HT-29 (cell line): ENCODE data around the gene KCNJ18. TPM values are rescaled to one million over a fixed set of nuclear protein-coding genes. Genes with fewer than 3 reads are reported as not detected.
"Not testable (repeated sequence)": the region's sequence is repeated elsewhere in the genome, so short reads cannot be mapped to it uniquely, and the experiment has no call there.

Source experiments
- DNase-seq: peaks from one replicate; pipeline ENCODE4 v3.0.0-alpha.2; 2015; ENCODE audit warnings: low spot score
- total RNA-seq: library from RNA; depleted of rRNA; stranded (reverse); fragments of >200 nt; shearing (Covaris generic); gene quantifications from 2 replicates; pipeline ENCODE4 v1.2.3, GENCODE V29; 2014

The KCNJ18 gene
- total RNA-seq, 1 experiment from 2014 or later: not detected

DNA sequence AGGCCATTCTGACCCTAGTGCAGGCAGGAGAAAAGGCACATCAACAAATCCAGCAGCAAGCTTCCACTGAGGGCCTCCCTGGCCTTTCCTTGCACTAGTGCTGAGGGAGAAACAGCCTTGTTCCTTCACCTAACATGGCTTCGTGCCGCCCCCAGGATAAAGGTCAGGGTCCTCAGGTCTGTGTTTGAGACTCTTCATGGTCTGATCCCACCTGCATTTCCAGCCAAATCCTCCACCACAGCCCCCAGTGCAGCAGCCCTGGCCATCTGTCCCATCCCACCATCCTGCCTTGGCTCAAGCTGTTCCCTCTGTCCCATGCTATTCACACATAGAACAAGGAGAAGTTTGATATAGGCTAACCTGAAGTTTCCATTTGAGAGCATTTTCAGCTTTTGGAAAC is 20.9 kb upstream of the KCNJ18 start:
- DNase-seq: not testable (repeated sequence)

GRCh38 chr17:21671871-21672270 is 20.5 kb upstream of the KCNJ18 start:
- DNase-seq: not testable (repeated sequence)

GRCh38 chr17:21673451-21674241 is 18.7 kb upstream of the KCNJ18 start:
- DNase-seq: not testable (repeated sequence)

DNA sequence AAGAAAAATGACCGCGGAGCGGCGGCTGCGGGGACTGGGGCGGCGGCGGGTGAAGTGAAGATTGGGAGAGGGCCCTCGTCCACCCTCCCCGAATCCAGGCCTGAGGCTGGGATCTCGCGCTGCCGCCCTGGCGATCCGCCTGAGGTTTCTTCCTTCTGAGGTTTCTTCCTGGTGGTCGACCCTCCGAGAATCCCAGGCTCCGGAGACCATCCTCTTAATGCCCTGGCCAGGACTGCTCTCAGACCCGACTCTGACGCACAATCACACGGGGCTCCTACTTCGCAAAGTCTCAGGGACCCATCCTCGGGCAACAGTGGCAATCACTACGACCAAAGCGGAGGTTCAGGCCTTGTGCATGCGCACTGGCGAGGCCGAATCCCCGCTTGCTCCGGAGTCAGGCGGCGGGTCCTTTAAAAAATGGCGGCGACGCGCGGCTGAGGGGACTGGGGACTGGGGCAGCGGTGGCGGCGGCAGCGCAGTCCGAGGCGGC is 18.0 kb upstream of the KCNJ18 start:
- DNase-seq: no peak

DNA sequence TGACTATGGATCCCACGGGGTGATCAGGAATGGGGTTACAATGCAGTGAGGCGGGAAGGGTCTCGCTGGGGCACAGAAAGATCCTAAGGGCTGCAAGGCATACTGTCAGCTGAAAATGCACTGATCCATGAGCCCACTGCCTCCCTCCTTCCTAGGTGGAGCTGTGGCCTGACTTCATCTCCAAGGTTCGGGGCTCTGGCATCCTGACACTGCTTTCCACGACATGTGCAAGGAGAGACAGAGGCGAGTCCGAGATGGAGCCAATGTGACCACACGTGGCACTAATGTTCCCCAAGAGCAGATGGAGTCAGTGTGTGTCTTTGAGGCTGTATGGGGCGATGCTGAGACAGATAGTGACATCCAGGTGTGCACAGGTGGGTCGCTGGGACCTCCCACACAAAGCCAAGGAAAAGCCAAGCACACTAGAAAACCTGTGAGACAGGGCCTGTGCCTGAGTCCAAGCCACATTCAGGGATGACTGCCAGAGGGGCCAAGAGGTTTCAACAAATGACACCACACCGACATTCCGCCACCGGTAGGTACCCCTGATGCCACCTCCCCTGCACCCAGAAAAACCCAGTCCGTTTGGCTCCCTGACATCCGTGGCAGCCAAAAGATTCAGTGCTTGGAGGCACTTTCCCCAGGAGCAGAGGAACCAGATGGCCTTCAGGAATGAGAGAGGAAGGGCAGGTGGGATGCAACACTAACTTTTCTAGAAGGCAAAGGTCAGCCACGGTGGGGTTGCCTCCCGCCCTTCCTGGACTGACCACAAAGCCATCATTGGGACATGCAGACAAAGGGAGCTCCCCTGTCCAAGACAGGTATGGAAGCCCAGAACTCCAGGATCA is 17.2 kb upstream of the KCNJ18 start:
- not testable (repeated sequence) for DNase-seq

DNA sequence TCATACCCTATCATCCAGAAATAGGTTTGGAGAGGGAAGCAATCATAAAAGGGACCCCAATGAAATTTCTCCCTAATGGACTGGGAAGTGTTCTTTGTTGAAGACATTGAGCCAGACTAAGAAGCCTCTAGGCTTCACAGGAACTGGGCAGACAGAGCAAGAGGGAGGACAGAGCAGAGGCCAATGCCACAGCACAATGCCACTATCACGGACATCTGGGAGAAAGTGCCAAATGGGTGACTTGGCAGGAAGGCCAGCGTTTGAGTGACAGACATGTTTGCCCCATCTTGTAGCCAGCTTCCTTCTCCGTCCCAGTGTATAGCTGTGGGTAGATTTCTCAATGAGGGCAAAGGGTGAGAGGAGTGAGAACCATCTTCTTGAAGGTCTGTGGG is 16.6 kb upstream of the KCNJ18 start:
- DNase-seq: not testable (repeated sequence)

DNA sequence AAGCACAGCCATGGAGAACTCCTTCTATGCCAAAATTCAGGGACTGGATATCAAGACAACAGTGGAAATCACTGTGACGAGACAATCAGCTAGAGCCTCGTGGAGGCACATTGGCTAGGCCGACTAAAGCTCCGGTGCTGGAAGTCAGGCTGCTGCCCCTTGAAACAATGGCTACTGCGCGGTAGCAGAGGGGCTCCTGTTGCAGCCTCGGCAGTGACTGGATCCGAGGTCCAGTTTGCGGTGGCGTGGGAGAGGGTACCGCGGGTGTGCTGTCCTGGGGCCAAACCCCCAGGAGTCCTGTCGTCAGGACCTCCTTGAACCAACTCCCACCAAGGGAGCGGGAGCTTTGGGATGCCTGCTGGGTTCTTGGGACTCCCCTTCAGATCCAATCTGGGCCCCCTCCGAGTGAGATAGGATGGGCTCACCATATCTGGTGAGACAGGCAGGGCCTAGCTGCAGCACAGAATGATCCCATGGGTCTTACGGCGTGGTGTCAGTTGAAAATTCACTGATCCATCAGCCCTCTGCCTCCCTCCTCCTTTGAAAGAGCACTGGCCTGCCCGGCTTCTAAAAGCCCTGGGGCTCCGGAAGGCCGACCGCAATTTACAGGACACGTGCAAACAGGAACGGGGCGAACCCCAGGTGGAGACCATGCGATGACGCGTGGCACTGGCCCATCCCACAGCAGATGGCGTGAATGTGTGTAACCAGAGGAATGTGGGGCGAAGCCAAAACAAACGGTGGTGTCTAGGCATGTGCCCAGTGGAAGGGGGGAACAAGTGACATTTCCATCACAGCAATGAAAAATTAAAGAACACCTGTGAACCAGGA is 15.8 kb upstream of the KCNJ18 start:
- DNase-seq: no peak

DNA sequence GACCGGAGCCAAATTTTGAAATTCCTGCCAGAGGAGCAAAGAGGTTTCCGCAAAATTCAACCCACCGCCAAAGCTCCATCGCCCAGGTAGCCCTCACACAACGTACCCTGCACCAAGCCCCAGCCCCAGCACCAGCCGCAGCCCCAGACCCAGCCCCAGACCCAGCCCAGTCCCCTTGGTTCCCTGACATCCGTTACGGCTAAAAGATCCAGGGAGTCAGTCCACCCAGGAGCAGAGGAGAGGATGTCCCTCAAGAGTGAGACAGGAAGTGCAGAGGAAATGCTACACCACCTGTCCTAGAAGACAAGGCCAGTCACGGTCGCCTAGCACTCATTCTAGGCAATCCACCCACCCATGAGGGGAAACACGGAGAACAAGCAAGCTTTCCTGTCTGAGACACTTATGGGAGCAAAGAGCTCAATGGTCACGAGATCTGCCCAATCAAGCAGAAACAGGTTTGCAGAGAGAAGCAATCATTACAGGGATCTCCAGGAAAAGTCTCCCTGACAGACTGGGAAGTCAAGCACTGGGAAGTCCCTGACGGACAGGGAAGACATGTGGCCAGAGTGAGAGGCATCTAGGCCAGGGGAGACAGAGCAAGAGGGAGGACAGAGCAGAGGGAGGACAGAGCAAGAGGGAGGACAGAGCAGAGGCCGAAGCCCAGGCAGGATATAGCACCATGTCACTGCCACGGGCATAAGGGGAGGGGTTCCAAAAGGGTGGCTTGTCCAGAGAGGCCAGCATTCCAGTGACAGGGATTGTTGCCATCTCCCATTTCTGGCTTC is 15.0 kb upstream of the KCNJ18 start:
- DNase-seq: no peak

GRCh38 chr17:21677911-21678310 is 14.4 kb upstream of the KCNJ18 start:
- no peak for DNase-seq

DNA sequence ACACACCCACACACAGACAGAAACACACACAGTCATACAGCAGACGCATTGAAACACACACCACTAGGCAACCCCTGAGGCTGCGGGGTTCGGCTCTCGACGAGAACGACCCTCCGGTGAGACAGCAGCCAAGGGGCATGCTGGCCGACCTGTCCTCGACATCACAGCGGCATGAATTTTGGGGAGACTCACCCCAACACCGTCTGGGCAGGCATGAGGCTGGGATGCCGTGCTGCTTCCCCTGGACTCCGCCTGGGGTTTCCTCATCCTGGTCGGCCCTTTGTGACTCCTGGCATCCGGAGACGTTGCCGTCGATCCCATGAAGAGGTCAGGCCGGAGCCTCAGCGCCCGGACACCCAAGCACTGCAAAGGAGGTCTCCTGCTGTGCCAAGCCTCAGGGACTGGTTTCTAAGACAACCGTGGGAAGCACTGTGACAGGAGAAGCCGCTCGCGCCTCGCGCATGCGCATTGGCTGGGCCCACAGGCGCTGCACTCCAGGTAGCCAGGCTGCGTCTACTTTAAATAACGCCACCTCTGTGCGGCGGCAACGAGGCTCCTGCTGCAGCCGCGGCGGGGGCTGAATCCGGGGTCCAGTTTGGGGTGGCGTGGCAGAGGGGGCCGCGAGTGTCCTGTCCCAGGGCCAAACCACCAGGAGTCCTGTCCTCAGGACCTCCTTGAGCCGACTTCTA is 13.8 kb upstream of the KCNJ18 start:
- DNase-seq: no peak

DNA sequence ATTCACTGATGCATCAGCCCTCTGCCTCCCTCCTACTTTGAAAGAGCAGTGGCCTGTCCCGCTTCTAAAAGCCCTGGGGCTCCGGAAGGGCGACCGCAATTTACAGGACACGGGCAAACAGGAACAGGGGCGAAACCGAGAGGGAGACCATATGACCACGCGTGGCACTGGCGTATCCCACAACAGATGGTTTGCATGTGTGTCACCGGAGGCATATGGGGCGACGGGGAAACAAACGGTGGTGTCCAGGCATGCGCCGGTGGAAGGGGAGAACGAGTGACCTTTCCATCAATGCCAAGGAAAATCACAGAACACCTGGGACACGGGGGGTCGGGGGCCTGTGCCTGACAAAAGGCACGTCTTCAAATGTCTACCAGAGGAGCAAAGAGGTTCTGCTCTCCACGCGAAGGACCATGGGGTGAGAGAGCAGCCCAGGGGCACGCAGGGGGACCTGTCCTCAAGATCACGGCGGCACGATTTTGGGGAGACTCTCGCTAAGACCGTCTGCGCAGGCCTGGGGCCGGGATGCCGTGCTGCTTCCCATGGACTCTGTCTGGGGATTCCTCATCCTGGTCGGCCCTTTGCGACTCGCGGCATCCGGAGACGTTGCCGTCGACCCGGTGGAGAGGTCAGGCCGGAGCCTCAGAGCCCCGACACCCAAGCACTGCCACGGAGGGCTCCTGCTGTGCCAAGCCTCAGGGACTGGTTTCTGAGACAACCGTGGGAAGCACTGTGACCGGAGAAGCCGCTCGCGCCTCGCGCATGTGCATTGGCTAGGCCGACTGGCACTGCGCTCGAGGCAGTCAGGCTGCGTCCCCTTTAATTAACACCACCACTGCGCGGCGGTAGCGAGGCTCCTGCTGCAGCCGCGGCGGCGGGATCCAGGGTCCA is 12.8 kb upstream of the KCNJ18 start:
- DNase-seq: no peak

DNA sequence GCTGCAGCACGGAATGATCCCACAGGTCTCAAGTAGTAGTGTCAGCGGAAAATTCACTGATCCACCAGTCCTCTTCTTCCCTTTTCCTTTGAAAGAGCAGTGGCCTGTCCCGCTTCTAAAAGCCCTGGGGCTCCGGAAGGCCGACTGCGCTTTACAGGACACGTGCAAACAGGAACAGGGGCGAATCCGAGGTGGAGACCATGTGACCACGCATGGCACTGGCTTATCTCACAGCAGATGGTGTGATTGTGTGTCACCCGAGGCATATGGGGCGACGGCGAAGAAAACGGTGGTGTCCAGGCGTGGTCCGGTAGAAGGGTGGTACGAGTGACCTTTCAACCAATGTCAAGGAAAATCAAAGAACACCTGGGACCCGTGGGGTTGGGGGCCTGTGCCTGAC is 12.0 kb upstream of the KCNJ18 start:
- no peak for DNase-seq

DNA sequence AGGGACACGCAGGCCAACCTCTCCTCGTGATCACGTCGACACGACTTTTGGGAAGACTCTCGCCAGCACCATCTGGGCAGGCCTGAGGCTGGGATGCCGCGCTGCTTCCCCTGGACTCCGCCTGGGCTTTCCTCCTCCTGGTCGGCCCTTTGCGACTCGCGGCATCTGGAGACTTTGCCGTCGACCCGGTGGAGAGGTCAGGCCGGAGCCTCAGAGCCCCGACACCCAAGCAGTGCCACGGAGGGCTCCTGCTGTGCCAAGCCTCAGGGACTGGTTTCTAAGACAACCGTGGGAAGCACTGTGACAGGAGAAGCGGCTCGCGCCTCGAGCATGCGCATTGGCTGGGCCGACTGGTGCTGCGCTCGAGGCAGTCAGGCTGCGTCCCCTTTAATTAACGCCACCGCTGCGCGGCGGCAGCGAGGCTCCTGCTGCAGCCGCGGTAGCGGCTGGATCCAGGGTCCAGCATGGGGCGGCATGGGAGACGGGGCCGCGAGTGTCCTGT is 11.4 kb upstream of the KCNJ18 start:
- not testable (repeated sequence) for DNase-seq

DNA sequence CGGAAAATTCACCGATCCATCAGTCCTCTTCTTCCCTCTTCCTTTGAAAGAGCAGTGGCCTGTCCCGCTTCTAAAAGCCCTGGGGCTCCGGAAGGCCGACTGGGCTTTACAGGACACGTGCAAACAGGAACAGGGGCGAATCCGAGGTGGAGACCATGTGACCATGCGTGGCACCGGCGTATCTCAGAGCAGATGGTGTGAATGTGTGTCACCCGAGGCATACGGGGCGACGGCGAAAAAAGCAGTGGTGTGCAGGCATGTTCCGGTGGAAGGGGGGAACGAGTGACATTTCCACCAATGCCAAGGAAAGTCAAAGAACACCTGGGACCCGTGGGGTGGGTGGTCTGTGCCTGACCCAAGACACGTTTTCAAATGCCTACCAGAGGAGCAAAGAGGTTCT is 10.7 kb upstream of the KCNJ18 start:
- not testable (repeated sequence) for DNase-seq

- not testable (repeated sequence) for DNase-seq
Observed at GRCh38 chr17:21682130-21682529, 10.2 kb upstream of the KCNJ18 start.

- not testable (repeated sequence) for DNase-seq
Observed at GRCh38 chr17:21683142-21683712, 9.1 kb upstream of the KCNJ18 start.

- DNase-seq: not testable (repeated sequence)
Observed at GRCh38 chr17:21683897-21684296, 8.4 kb upstream of the KCNJ18 start.

DNA sequence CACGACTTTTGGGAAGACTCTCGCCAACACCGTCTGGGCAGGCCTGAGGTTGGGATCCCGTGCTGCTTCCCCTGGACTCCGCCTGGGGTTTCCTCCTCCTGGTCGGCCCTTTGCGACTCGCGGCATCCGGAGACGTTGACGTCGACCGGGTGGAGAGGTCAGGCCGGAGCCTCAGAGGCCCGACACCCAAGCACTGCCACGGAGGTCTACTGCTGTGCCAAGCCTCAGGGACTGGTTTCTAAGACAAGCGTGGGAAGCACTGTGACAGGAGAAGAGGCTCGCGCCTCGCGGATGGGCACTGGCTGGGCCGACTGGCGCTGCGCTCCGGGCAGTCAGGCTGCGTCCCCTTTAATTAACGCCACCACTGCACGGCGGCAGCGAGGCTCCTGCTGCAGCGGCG is 7.9 kb upstream of the KCNJ18 start:
- DNase-seq: not testable (repeated sequence)
